A549 (cell line): ENCODE measurements around the gene C10orf105.

Experiments
- CBX2 ChIP-seq: fragments of 200-600 bp; sonication (generic); IDR thresholded peaks from 2 replicates; pipeline ENCODE4 v1.6.1; 2016; ENCODE audit warnings: low read depth, mild to moderate bottlenecking, borderline replicate concordance
- CEBPB ChIP-seq, 2 experiments: fragments of >200 bp in 1 of 2; sonication (Bioruptor Twin) in 1 of 2; formaldehyde crosslinking in 1 of 2; IDR thresholded peaks; 2 replicates each; pipeline ENCODE4 v1.6.1; 2012 to 2016
- EP300 ChIP-seq, 2 experiments: fragments of >200 bp; sonication (Bioruptor Twin); formaldehyde crosslinking; IDR thresholded peaks; 2 replicates in 1 of 2; 3 replicates in 1 of 2; pipeline ENCODE4 v1.6.1; 2016 to 2017
- HDAC2 ChIP-seq: fragments of 200-600 bp; sonication (generic); IDR thresholded peaks from 2 replicates; pipeline ENCODE4 v1.6.1; 2016
- MAZ ChIP-seq: fragments of 150-350 bp; IDR thresholded peaks from 2 replicates; pipeline ENCODE4 v1.6.1; 2014; ENCODE audit warnings: antibody characterized with exemption, low read depth, low read length, borderline replicate concordance
- MYC ChIP-seq: IDR thresholded peaks from 2 replicates; pipeline ENCODE4 v1.6.1; 2012; ENCODE audit warnings: mild to moderate bottlenecking, inconsistent platforms, low read length, improper control_type of control experiment, borderline replicate concordance
- POLR2A ChIP-seq: IDR thresholded peaks from 2 replicates; pipeline ENCODE4 v1.6.1; 2012; ENCODE audit warnings: mild to moderate bottlenecking, low read length
- RAD21 ChIP-seq, 2 experiments: fragments of >200 bp in 1 of 2; sonication (Bioruptor Twin) in 1 of 2; formaldehyde crosslinking in 1 of 2; IDR thresholded peaks in 1 of 2; conservative IDR thresholded peaks in 1 of 2; 2 replicates in 1 of 2; 3 replicates in 1 of 2; pipeline ENCODE4 v1.6.1; 2012 to 2018; ENCODE audit warnings: inconsistent platforms in 1 of 2
- RCOR1 ChIP-seq: fragments of 150-350 bp; IDR thresholded peaks from 2 replicates; pipeline ENCODE4 v1.6.1; 2014; ENCODE audit warnings: antibody characterized with exemption, low read length, low read depth
- RFX5 ChIP-seq: fragments of 450-650 bp; IDR thresholded peaks from 2 replicates; pipeline ENCODE4 v1.7.1; 2014; ENCODE audit warnings: antibody characterized with exemption, mild to moderate bottlenecking, moderate library complexity
- RNF2 ChIP-seq: fragments of 200-600 bp; sonication (generic); IDR thresholded peaks from 2 replicates; pipeline ENCODE4 v1.6.1; 2016; ENCODE audit warnings: low read depth, mild to moderate bottlenecking, antibody characterized with exemption, moderate library complexity, borderline replicate concordance
- TP53 ChIP-seq: fragments of 250-450 bp; sonication (Bioruptor Pico); IDR thresholded peaks from 2 replicates; pipeline ENCODE4 v1.5.0; 2021; ENCODE audit warnings: mild to moderate bottlenecking, moderate library complexity
- TF ChIP-seq, protein P1 (sequence below): fragments of >200 bp; sonication (Bioruptor Twin); formaldehyde crosslinking; IDR thresholded peaks from 3 replicates; pipeline ENCODE4 v1.5.1; 2016
- TF ChIP-seq, protein P2 (sequence below): fragments of 150-350 bp; IDR thresholded peaks from 2 replicates; pipeline ENCODE4 v1.6.1; 2014; ENCODE audit warnings: low read depth, mild to moderate bottlenecking, low read length

DNA sequence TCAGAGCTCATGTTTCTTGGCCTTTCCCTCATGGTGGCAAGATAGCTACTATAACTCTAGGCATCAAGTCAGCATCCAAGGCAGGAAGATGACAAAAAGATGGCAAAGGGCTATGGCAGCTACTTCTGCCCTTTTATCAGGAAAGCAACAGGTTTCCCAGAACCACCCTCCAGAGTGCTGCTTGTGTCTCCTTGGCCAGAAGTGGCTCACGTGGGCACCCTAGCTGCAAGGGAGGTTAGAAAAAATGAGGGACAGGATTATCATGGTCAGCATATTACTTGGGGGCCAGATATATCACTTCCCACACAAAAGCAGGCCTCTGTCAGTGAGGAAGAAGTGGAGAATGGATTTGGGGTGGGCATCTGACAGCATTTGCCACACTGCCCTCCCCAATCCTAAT is 24.3 kb upstream of the C10orf105 start:
- TF ChIP-seq MYC: no peak
- TF ChIP-seq, protein P1, sequence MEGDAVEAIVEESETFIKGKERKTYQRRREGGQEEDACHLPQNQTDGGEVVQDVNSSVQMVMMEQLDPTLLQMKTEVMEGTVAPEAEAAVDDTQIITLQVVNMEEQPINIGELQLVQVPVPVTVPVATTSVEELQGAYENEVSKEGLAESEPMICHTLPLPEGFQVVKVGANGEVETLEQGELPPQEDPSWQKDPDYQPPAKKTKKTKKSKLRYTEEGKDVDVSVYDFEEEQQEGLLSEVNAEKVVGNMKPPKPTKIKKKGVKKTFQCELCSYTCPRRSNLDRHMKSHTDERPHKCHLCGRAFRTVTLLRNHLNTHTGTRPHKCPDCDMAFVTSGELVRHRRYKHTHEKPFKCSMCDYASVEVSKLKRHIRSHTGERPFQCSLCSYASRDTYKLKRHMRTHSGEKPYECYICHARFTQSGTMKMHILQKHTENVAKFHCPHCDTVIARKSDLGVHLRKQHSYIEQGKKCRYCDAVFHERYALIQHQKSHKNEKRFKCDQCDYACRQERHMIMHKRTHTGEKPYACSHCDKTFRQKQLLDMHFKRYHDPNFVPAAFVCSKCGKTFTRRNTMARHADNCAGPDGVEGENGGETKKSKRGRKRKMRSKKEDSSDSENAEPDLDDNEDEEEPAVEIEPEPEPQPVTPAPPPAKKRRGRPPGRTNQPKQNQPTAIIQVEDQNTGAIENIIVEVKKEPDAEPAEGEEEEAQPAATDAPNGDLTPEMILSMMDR: no peak
- no peak for TF ChIP-seq EP300 (IDR thresholded peaks at IDR 0.05)
- no peak for TF ChIP-seq CEBPB (IDR thresholded peaks at IDR 0.05)
- no peak for TF ChIP-seq MAZ
- TF ChIP-seq RFX5: no peak
- no peak for TF ChIP-seq POLR2A
- TF ChIP-seq, protein P2, sequence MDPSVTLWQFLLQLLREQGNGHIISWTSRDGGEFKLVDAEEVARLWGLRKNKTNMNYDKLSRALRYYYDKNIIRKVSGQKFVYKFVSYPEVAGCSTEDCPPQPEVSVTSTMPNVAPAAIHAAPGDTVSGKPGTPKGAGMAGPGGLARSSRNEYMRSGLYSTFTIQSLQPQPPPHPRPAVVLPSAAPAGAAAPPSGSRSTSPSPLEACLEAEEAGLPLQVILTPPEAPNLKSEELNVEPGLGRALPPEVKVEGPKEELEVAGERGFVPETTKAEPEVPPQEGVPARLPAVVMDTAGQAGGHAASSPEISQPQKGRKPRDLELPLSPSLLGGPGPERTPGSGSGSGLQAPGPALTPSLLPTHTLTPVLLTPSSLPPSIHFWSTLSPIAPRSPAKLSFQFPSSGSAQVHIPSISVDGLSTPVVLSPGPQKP: no peak
- TF ChIP-seq RNF2: no peak
- no peak for TF ChIP-seq TP53
- TF ChIP-seq RAD21 (conservative IDR thresholded peaks at IDR 0.05 in 1 of 2, IDR thresholded peaks at IDR 0.05 in 1 of 2): no peak
- no peak for TF ChIP-seq RCOR1
- no peak for TF ChIP-seq CBX2
- TF ChIP-seq HDAC2: no peak
